HG03095 (cell line): Measurements from ENCODE around the gene BET1L.
"Not testable (repeated sequence)": the region's sequence is repeated elsewhere in the genome, so short reads cannot be mapped to it uniquely, and the experiment has no call there.

Experiments
- ATAC-seq: cut with Tn5 transposase; IDR thresholded peaks from one replicate; pipeline ENCODE4 v1.9.1; 2021; ENCODE audit warnings: moderate library complexity; ENCODE audit not compliant: unreplicated experiment

The BET1L gene

DNA sequence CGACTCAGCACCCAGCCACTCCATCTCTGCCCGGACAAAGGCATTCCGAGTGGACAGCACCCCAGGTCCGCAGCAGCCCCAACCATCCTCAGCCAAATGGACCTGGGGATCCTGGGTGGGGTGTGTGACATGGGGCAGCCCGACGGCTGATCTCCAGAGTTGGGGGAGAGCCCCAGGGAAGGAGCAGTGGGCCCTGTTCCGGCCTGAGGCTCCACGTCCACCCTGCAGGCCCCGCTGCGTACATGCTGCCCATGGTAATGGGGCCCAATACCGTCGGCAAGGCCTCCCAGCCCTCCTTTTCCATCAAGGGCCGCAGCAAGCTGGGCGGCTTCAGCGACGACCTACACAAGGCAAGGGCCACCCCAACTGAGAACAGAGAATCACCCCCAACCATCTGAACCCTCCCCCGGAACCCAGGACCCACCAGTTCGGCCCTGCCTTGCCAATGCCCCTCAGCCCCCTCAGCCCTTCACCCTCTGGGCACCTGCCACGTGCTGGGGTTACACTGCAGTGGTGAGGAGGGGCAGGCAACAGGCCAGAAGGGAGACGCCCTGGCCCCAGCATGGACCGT, 8.9 kb downstream of the BET1L start:
- no peak for ATAC-seq

DNA sequence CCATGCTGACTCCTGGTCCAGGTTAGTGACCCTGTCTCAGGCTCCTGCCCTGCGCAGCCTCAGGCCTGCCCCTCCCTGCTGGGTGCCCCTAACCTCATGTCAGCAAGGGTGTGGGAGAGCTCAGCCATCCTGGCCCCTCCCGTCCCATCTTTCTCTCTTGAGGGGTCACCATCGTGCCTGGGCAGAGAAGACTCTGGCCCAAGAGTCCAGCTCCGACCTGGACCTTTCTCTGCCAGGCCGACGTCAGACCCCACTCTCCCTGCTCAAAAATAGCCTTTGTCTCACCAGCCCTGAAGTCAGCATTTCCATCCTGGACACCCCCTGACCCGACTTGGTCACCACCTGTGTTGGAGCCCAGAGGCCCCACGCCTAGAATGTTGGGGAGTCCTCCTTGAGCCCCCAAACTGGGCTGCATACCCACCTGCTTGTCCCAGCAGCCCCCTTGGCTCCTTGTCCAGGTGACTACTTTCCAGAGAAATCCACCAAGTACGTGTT, 9.4 kb downstream of the BET1L start:
- ATAC-seq, result no peak

DNA sequence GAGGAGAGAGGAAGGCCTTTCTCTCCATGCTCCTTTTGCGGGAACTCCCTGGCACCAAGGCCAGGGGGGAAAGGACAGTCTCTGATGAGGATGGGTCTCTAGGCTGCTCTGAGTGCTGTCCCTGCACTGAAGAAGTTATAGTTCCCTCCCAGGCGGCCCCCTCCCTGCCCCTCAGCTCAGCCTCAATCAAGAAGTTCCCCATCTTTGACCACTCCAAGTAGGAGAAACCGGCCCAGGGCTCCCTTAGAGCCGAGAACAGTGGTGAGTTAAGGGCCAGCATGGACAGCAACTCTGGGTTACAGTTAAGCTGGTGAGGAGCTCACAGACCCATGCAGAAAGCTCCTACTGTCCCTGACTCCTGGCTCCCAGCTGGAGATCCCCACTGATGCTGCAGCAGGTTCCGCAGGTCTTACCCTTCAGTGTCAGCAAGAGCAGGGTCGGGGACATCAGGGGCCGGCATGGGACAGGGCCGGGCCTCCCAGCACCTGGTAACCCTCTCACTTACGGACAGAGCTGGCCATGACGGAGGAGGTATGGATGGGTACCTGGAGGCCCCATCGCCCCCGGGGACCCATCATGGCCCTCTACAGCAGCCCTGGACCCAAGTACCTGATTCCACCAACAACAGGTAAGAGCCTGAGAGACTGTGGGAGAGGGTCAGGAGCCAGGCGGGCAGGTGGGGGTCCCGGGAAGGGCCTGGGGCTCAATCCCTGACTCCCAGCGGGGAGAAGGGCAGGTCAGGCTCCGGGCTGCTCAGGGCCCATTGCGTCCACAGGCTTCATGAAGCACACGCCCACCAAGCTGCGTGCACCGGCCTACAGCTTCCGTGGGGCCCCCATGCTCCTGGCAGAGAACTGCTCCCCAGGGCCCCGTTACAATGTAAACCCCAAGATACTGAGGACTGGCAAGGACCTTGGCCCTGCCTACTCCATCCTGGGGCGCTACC, 10.1 kb downstream of the BET1L start:
- no peak for ATAC-seq

DNA sequence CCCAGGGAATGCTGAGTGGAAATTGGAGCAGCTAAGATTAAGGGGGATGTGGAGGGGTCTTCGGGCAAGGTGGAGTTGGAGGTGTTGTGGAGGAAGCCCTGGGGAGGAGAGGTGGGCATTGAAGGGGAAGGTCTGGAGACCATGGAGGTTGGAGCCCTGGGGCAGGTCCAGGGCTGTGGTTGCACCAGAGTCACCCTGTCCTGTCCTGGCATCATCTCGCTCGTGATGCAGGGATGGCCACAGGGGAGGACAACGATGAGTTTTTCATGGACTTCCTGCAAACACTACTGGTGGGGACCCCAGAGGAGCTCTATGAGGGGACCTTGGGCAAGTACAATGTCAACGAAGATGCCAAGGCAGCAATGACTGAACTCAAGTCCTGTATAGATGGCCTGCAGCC, 13.7 kb downstream of the BET1L start:
- not testable (repeated sequence) for ATAC-seq

- ATAC-seq, result not testable (repeated sequence)
Observed at GRCh38 chr11:192674-193128, 14.5 kb downstream of the BET1L start, which contains the start of gene SCGB1C1. Gene SCGB1C1 (plus strand): TSS chr11:193078. CDS start chr11:193100, 22 bp downstream.

- ATAC-seq, result not testable (repeated sequence)
Observed at GRCh38 chr11:191490-192478, 15.4 kb downstream of the BET1L start.

GRCh38 chr11:190546-190945, 16.7 kb downstream of the BET1L start:
- not testable (repeated sequence) for ATAC-seq

- ATAC-seq, result peak; percentile 77
Observed at GRCh38 chr11:189843-190311, 17.3 kb downstream of the BET1L start.

DNA sequence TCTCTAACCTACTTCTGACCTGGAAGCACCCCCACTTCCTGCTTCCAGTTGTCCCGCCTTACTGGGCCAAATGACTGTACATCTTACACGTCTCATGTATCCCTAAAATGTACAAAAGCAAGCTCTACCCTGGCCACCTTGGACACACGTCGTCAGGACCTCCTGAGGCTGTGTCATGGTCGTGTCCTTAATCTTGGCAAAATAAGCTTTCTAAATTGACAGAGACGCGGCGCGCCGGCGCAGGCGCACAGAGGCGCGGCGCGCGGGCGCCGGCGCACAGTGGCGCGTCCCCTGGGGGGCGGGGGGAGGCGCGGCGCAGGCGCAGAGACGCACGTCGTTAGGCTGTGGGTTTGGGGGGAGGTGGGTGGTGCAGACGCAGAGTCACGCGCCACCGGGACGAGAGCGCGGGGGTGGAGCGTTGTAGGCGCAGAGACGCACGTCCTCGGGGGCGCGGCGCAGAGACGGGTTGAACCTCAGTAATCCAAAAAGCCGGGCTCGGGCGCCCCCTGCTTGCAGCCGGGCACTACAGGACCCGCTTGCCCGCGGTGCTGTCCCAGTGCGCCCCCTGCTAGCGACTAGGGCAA, 17.9 kb downstream of the BET1L start:
- ATAC-seq, result peak; percentile 31

DNA sequence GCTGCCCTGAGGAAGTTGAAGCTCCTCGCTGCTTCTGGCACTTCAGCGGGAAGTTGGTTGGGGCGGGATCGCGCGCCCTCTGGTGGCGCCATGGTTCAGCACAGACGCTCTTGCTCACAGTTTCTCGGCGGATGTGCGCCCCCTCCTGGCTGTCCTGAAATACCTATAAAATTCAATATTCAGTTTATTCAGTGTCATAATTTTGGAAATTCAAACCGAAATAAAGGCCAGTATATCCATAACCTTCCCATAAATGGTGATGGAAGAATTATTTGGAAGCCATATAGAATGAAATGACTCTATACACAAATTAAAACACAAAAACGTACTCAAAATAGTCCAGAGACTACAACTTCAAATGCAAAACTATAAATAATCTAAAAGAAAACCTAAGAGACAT, 27.0 kb downstream of the BET1L start:
- ATAC-seq, result not testable (repeated sequence)
